HG03060 (cell line): Measurements from ENCODE around the gene FEM1B.

Experiments
- ATAC-seq: cut with Tn5 transposase; IDR thresholded peaks from one replicate; pipeline ENCODE4 v1.9.1; 2021; ENCODE audit warnings: low read depth, moderate number of reproducible peaks; ENCODE audit not compliant: unreplicated experiment

FEM1B gene

GRCh38 chr15:68303134-68303533, 25.6 kb downstream of the FEM1B start:
- ATAC-seq, result no peak

GRCh38 chr15:68303560-68304436, 26.3 kb downstream of the FEM1B start:
- no peak for ATAC-seq

- ATAC-seq, result no peak
Observed at GRCh38 chr15:68304589-68305337, 27.2 kb downstream of the FEM1B start.

- no peak for ATAC-seq
Observed at GRCh38 chr15:68305420-68305871, 27.9 kb downstream of the FEM1B start.

- ATAC-seq, result no peak
Observed at GRCh38 chr15:68307131-68307928, 29.8 kb downstream of the FEM1B start.

- no peak for ATAC-seq
Observed at GRCh38 chr15:68309024-68309423, 31.5 kb downstream of the FEM1B start.

GRCh38 chr15:68310178-68310803, 32.7 kb downstream of the FEM1B start:
- no peak for ATAC-seq

DNA sequence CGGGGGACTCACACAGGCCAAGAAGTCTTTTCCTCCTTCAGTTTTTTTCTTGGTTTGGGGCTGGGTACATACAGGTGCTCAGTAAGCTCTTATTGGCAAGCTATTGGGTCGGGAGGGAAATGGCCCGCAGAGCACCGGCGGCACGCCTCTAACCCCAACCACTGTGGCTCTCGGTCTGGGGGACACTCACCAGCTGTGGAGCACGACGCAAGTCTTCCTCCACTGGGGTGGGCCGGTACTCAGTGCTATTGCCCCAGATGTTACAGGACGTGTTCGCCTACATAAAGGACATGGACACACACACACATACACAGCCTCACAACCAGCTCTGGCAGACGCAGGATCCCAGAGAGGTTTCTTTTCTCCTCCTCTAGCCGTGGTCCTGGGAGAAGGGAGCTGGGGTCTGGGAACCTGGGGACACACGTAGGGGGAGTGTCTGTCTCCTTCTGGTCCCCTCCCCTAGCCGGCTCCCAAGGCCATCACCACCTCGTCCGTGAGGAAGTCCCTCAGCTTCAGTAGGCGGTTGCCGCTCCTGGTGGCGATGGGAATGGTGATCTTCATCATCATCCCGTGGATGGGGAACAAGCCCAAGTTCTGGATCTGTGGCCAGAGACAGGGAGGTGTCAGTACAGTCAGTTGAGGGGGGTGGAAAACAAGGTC, 33.4 kb downstream of the FEM1B start:
- no peak for ATAC-seq

- no peak for ATAC-seq
Observed at GRCh38 chr15:68311464-68311835, 33.9 kb downstream of the FEM1B start.

DNA sequence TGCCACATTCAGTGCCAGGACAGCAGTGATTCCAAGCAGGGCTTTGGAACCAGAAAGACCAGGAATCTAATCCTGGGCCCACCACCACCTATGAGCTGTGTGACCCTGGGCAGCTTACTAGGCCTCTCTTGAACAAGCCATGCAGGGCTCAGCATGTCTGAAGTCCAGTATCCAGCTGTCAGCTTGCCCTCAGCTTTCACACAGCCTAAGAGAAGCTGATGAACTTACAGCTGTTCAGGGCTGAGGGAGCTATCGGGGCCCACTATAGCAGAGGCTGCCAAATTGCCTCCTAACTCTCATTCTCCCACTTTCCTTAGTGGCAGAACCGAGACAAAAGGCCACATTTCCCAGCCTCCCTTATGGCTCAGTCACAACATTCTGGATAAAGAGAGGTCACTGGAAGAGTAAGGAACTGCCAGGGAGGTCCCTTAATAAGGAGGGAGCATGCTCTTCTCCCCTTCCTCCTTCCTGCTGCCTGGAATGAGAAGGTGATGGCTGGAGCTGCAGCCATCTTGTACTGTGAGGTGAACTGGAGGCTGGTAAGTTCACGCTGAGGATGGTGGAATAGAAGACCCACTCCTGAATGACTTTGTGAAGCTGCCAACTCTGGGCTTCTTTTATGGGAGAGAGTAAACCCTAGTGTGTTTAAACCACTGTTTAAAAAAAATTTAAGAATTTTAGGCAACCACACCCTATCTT, 34.5 kb downstream of the FEM1B start:
- ATAC-seq, result no peak

DNA sequence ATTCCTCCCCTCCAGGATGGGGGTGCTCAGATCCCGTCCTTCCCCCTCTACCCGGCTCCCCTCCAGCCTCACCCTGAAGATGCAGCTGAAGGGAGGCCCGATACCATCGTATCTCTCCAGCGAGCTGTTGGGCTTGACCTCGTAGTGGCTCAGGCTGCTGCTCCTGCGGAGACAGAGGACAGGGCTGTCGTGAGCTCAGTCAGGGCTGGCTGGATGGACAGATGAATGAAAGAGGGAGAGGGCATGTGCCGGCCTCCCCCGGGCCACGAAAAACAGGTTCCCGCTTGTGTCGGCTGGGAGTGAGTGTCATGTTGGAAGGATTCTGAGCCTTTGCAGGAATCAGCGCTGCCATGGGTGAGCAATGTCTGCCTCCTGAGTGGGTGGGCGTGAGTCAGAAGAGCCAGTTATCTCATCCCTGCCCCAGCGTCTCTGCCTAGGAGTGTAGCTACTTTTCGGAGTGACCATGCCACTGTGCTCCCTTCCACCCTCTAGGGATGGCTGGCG, 35.2 kb downstream of the FEM1B start:
- no peak for ATAC-seq

DNA sequence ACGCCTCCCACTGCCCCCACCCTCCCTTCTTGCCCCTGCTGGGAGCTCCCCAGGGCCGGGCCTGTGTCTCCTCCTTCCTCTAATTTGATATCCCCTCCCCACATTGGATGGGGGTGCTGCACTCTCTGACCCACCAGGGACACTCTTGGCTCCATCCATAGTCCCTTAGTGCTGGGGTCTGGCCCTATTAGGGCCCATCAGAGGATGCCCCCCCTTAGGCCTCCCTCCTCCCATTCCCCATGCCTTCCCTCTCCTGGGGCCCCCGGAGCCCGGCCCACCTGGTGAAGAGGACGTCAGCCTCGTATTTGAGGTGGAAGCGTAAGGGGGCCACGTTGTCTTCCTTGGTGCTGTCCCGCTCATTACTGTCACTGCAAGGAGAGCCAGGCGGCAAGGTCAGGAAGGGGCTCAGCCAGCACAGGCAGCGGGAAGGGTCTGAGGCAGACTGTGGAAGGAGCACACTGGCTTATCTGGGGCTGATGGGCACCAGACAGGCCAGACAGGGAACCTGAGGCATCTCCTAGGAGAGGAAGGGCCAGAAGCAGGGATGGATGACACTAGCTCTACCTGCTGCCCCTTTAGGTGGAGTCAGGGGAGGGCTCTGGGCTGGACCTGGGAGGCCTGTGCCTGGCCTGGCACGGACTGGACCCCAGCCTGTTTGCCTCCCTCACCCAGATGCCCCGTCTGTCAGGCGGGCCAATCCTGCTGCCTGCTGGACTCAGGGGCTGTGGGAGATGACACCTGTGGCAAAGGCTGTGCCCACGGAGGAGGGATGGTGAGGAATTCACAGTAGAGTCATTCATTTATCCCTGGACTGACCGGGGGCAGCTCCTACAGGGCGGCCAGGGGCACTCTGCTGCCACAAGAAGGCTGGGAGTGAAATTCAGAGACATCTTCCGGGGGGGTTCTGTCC, 36.2 kb downstream of the FEM1B start:
- no peak for ATAC-seq

- no peak for ATAC-seq
Observed at GRCh38 chr15:68314563-68314962, 37.0 kb downstream of the FEM1B start.

- ATAC-seq, result no peak
Observed at GRCh38 chr15:68315035-68315434, 37.5 kb downstream of the FEM1B start.

DNA sequence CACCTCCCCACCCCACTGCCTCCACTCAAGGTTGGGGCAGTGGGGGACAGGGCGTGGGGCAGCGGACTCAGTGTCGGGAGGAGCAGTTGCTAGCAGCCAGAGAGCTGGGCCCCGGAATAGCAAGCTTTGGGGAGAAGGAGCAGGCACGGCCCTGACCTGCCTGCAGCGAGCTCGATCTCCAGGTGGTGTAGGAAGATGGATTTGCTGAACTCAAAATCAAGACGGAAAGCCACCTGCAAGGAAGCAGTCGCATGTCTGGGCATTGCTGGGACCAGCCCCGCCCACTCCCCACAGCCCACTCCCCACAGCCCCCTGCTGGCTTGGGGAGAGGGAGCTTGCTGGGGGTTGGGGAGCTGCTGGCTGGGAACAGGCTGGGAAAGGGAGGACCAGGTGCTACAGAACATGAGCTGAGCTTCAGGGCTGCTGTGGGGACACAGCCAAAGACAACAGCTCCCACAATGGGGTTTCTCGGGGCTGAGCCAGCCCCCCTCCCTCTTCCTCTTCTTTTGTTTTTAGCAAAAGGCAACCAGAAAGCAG, 38.0 kb downstream of the FEM1B start:
- ATAC-seq, result no peak

DNA sequence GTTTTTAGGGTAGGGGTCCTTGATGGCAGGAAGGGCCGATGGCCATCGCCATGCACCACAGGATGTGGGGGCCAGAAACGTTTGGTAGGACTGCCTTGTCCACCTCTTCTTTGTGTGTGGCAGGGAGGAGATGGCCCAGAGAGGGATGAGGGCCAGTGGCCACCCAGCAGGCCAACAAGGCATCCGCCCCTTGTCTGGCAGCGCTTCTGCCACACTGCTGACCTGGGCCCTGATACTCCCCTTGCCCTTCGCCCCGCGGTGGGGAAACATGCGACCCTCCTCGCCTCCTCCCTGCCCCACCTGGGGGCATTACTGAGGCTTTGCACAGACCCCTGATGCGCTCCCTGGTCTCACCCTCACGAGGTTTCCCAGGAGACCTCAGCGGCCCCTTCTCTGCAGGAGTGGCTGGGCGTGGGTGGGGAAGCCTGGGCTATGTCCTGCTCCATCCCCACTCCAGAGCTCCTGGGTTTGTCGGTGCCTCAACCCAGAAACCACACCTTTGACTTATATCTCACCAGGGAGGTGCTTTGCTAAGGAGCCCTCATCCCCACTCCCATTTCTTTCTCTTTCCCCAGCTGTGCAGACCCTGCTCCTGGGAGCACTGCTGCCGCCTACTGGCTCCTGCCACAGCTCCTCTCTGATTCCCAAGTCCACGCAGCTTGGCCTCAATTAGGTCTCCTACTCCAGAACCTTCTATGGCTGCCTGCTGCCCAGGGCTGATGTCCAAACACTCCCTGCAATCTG, 38.7 kb downstream of the FEM1B start:
- no peak for ATAC-seq

DNA sequence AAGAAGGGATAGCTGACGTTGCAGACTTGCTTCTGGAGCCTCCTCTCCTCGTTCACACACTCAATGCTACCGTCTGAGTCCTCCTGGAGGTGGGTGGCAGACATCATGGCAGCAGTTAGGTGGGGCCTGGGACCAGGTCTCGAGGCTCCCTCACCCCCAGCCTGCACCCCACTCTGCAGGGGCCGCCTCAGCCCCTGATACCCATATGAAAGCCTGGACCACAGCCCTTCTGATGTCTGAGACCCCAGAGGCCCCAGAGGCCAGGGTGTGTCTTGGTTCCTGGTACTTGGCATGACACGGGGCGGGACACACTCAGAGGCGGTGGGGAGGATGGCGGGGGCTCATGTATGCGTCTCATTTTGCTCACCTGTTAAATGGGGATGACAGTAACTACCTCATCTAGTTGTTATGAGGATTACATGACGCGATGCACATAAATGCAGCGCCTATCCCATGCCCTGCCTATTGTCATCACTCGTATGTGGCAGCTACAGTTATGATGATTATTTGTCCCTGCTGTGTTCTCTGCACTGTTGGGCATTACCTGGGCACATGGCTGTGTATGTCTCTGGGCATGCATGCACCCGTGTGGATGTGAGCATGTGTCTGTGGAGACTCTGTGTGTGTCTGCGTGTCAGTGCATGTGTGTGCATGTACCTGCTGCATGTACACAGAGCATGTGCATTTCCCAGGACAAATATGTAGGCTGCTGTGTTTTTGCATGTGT, 39.9 kb downstream of the FEM1B start:
- no peak for ATAC-seq
